Measurements from ENCODE around the gene SCAMP1. TPM values are rescaled to one million over a fixed set of nuclear protein-coding genes. Genes with fewer than 3 reads are reported as not detected.

SCAMP1 gene
- total and polyA plus RNA-seq, 9 donors = 13.6 to 38.8 (median 35.5) TPM

GRCh38 chr5:78519198-78519941 lies 159.0 kb downstream of the SCAMP1 start:
- H3K4me1 ChIP-seq (ENCODE audit: insufficient read depth) = peaks cover 11% of the 10 kb centered on the region
- H3K36me3 ChIP-seq = no peaks in the 10 kb centered on the region
- TF ChIP-seq POLR2A (IDR thresholded peaks at IDR 0.05) (no peak), EP300 (IDR thresholded peaks at IDR 0.05) (no peak), CTCF (IDR thresholded peaks at IDR 0.05) (no peak)
- no peak for DNase-seq
- no peaks in the 10 kb centered on the region for H3K9me3 ChIP-seq
- WGBS, 3 donors = 88 to 93% (median 89%) methylated on average over 9 of the region's 9 CpGs
- H3K4me3 ChIP-seq = no peak overlapping the region
- intact Hi-C loops (cut with DNase I) = no loop called here
- H3K27ac ChIP-seq = no peak overlapping the region
- no peaks in the 10 kb centered on the region for H3K27me3 ChIP-seq

GRCh38 chr5:78521455-78521854 lies 161.0 kb downstream of the SCAMP1 start:
- no peaks in the 10 kb centered on the region for H3K9me3 ChIP-seq
- no peak overlapping the region for H3K4me3 ChIP-seq
- intact Hi-C loops (cut with DNase I) = no loop called here
- WGBS, 3 donors = 66 to 74% (median 68%) methylated on average over 2 of the region's 2 CpGs
- H3K4me1 ChIP-seq (ENCODE audit: insufficient read depth) = peaks cover 19% of the 10 kb centered on the region
- no peak overlapping the region for H3K27ac ChIP-seq
- no peaks in the 10 kb centered on the region for H3K27me3 ChIP-seq
- TF ChIP-seq CTCF (IDR thresholded peaks at IDR 0.05) (no peak), POLR2A (IDR thresholded peaks at IDR 0.05) (no peak), EP300 (IDR thresholded peaks at IDR 0.05) (no peak)
- no peak for DNase-seq
- H3K36me3 ChIP-seq = no peaks in the 10 kb centered on the region

GRCh38 chr5:78522476-78523260 lies 162.3 kb downstream of the SCAMP1 start:
- TF ChIP-seq POLR2A (IDR thresholded peaks at IDR 0.05) (no peak), CTCF (IDR thresholded peaks at IDR 0.05) (no peak), EP300 (IDR thresholded peaks at IDR 0.05) (no peak)
- no peaks in the 10 kb centered on the region for H3K27me3 ChIP-seq
- intact Hi-C loops (cut with DNase I) = loop anchor here in 1 of 4 donors (2.0 kb wide), 1 partner anchor 16 kb away; no protein-coding TSS in a partner anchor
- H3K27ac ChIP-seq = no peak overlapping the region
- H3K4me3 ChIP-seq = no peak overlapping the region
- H3K36me3 ChIP-seq = no peaks in the 10 kb centered on the region
- peaks cover 20% of the 10 kb centered on the region for H3K4me1 ChIP-seq (ENCODE audit: insufficient read depth)
- no peaks in the 10 kb centered on the region for H3K9me3 ChIP-seq
- WGBS, 3 donors = 51 to 67% (median 56%) methylated on average over 9 of the region's 9 CpGs
- DNase-seq = no peak

GRCh38 chr5:78523314-78524193 lies 163.1 kb downstream of the SCAMP1 start:
- Histone ChIP-seq H3K36me3 (no peaks in the 10 kb centered on the region), H3K27ac (peak overlapping the region; percentile 1 to 11), H3K4me3 (no peak overlapping the region), H3K4me1 (ENCODE audit: insufficient read depth) (peaks cover 22% of the 10 kb centered on the region), H3K27me3 (no peaks in the 10 kb centered on the region), H3K9me3 (no peaks in the 10 kb centered on the region)
- no peak for TF ChIP-seq POLR2A (IDR thresholded peaks at IDR 0.05)
- TF ChIP-seq EP300 (IDR thresholded peaks at IDR 0.05) = no peak
- no peak for TF ChIP-seq CTCF (IDR thresholded peaks at IDR 0.05)
- intact Hi-C loops (cut with DNase I) = loop anchor here in 1 of 4 donors (2.0 kb wide), 1 partner anchor 17 kb away; no protein-coding TSS in a partner anchor
- DNase-seq = no peak
- 25 to 40% (median 40%) methylated on average over 15 of the region's 15 CpGs for WGBS, 3 donors
